ENCODE measurements around the gene APBB3. TPM values are rescaled to one million over a fixed set of nuclear protein-coding genes. Genes with fewer than 3 reads are reported as not detected.
"Not testable (repeated sequence)": the region's sequence is repeated elsewhere in the genome, so short reads cannot be mapped to it uniquely, and the experiment has no call there.

Gene APBB3
- total RNA-seq, 1 donor from 2014 or later = 68.5 TPM

- Mint-ChIP-seq H3K27ac (no peak overlapping the region), H3K4me1 (no peaks in the 10 kb centered on the region), H3K4me3 (no peak overlapping the region), H3K36me3 (no peaks in the 10 kb centered on the region), H3K9me3 (no peaks in the 10 kb centered on the region), H3K27me3 (ENCODE audit: low read depth) (peaks cover 29% of the 10 kb centered on the region)
- TF ChIP-seq CTCF (IDR thresholded peaks at IDR 0.05; ENCODE audit: unreplicated experiment) = no peak
- no peak for DNase-seq (ENCODE audit: low spot score in 2 of 2, unreplicated experiment in 2 of 2)
Measured at GRCh38 chr5:140596321-140596741, 31.9 kb upstream of the APBB3 start.

GRCh38 chr5:140595538-140596300, 31.3 kb upstream of the APBB3 start:
- Mint-ChIP-seq H3K4me3 (no peak overlapping the region), H3K4me1 (no peaks in the 10 kb centered on the region), H3K27me3 (ENCODE audit: low read depth) (peaks cover 31% of the 10 kb centered on the region), H3K9me3 (no peaks in the 10 kb centered on the region), H3K27ac (no peak overlapping the region), H3K36me3 (no peaks in the 10 kb centered on the region)
- no peak for DNase-seq (ENCODE audit: low spot score in 2 of 2, unreplicated experiment in 2 of 2)
- TF ChIP-seq CTCF (IDR thresholded peaks at IDR 0.05; ENCODE audit: unreplicated experiment) = no peak

- no peak overlapping the region for H3K27ac Mint-ChIP-seq
- no peaks in the 10 kb centered on the region for H3K36me3 Mint-ChIP-seq
- no peak for TF ChIP-seq CTCF (IDR thresholded peaks at IDR 0.05; ENCODE audit: unreplicated experiment)
- H3K9me3 Mint-ChIP-seq = no peaks in the 10 kb centered on the region
- H3K4me3 Mint-ChIP-seq = no peak overlapping the region
- no peaks in the 10 kb centered on the region for H3K4me1 Mint-ChIP-seq
- H3K27me3 Mint-ChIP-seq (ENCODE audit: low read depth) = peaks cover 28% of the 10 kb centered on the region
- DNase-seq (ENCODE audit: low spot score in 2 of 2, unreplicated experiment in 2 of 2) = no peak
Measured at GRCh38 chr5:140594169-140594568, 29.8 kb upstream of the APBB3 start.

GRCh38 chr5:140593070-140593469, 28.7 kb upstream of the APBB3 start:
- peak overlapping the region; percentile 69 for H3K4me3 Mint-ChIP-seq
- H3K36me3 Mint-ChIP-seq; DNase-seq (ENCODE audit: low spot score in 2 of 2, unreplicated experiment in 2 of 2); H3K9me3 Mint-ChIP-seq; H3K4me1 Mint-ChIP-seq; H3K27ac Mint-ChIP-seq: not testable (repeated sequence)
- peaks cover 26% of the 10 kb centered on the region for H3K27me3 Mint-ChIP-seq (ENCODE audit: low read depth)

GRCh38 chr5:140591747-140592372, 27.5 kb upstream of the APBB3 start:
- no peak overlapping the region for H3K27ac Mint-ChIP-seq
- peaks cover 23% of the 10 kb centered on the region for H3K27me3 Mint-ChIP-seq (ENCODE audit: low read depth)
- H3K4me1 Mint-ChIP-seq = no peaks in the 10 kb centered on the region
- H3K9me3 Mint-ChIP-seq = peaks cover 3% of the 10 kb centered on the region
- TF ChIP-seq CTCF (IDR thresholded peaks at IDR 0.05; ENCODE audit: unreplicated experiment) = no peak
- H3K36me3 Mint-ChIP-seq = no peaks in the 10 kb centered on the region
- DNase-seq (ENCODE audit: low spot score in 2 of 2, unreplicated experiment in 2 of 2) = no peak
- no peak overlapping the region for H3K4me3 Mint-ChIP-seq

GRCh38 chr5:140590861-140591260, 26.5 kb upstream of the APBB3 start:
- no peak overlapping the region for H3K4me3 Mint-ChIP-seq
- peaks cover 3% of the 10 kb centered on the region for H3K9me3 Mint-ChIP-seq
- no peaks in the 10 kb centered on the region for H3K4me1 Mint-ChIP-seq
- H3K36me3 Mint-ChIP-seq = no peaks in the 10 kb centered on the region
- H3K27me3 Mint-ChIP-seq (ENCODE audit: low read depth) = peaks cover 16% of the 10 kb centered on the region
- no peak for DNase-seq (ENCODE audit: low spot score in 2 of 2, unreplicated experiment in 2 of 2)
- H3K27ac Mint-ChIP-seq = no peak overlapping the region
- TF ChIP-seq CTCF (IDR thresholded peaks at IDR 0.05; ENCODE audit: unreplicated experiment) = no peak
